ENCODE measurements around the gene TTC23.

DNA sequence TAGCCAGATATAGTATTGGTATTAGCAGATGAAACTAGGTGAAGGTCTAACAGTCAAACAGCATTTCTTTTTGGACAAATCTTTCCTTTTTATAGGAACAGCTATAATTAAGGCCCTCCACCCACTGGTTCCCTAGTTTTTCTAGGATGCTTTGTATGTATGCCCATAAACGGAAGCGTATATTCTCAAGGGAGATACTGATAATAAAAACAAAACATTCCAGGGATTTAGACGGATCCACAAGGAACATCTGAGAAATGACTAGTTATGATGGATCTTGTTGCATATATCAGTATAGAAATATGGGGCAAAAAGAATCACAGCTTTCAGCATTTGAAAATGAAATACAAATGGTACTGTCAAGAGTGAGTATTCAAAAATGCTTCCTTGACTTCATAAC, 24.4 kb upstream of the TTC23 start:
- TF ChIP-seq, protein P1, sequence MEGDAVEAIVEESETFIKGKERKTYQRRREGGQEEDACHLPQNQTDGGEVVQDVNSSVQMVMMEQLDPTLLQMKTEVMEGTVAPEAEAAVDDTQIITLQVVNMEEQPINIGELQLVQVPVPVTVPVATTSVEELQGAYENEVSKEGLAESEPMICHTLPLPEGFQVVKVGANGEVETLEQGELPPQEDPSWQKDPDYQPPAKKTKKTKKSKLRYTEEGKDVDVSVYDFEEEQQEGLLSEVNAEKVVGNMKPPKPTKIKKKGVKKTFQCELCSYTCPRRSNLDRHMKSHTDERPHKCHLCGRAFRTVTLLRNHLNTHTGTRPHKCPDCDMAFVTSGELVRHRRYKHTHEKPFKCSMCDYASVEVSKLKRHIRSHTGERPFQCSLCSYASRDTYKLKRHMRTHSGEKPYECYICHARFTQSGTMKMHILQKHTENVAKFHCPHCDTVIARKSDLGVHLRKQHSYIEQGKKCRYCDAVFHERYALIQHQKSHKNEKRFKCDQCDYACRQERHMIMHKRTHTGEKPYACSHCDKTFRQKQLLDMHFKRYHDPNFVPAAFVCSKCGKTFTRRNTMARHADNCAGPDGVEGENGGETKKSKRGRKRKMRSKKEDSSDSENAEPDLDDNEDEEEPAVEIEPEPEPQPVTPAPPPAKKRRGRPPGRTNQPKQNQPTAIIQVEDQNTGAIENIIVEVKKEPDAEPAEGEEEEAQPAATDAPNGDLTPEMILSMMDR (IDR thresholded peaks at IDR 0.05) = no peak
- TF ChIP-seq SMC3 (IDR thresholded peaks at IDR 0.05) (no peak), JUN (IDR thresholded peaks at IDR 0.05) (no peak), CEBPB (IDR thresholded peaks at IDR 0.05) (no peak), ZNF302 (CRISPR knock-in tag; IDR thresholded peaks at IDR 0.05) (no peak), POLR2A (IDR thresholded peaks at IDR 0.05; ENCODE audit: low read length) (no peak), JUNB (IDR thresholded peaks at IDR 0.05) (no peak), ESRRA (IDR thresholded peaks at IDR 0.05; ENCODE audit: borderline replicate concordance, low read length) (no peak)

All from A549 (cell line).